Motor neuron (in vitro differentiated cells): ENCODE measurements around the gene C4A. TPM values are rescaled to one million over a fixed set of nuclear protein-coding genes. Genes with fewer than 3 reads are reported as not detected.
"Not testable (repeated sequence)": the region's sequence is repeated elsewhere in the genome, so short reads cannot be mapped to it uniquely, and the experiment has no call there.

ENCODE experiments used
- ATAC-seq, 8 experiments: fragments of 200-7000 bp; cut with Tn5 transposase; replicated peaks in 6 of 8; 2 replicates each; pipeline ENCODE4 v1.8.0; 2021; ENCODE audit warnings: mild to moderate bottlenecking in 8 of 8, moderate library complexity in 8 of 8
- H3K27ac ChIP-seq, 2 donors: fragments of 250-450 bp; sonication (Bioruptor Pico); 2 replicates each; pipeline ENCODE4 v1.9.0; 2021; ENCODE audit warnings: antibody characterized with exemption in 2 of 2, mild to moderate bottlenecking in 2 of 2, moderate library complexity in 1 of 2
- H3K4me1 ChIP-seq, 2 donors: fragments of 250-450 bp; sonication (Bioruptor Pico); replicated peaks in 1 of 2; 2 replicates each; pipeline ENCODE4 v1.6.1; 2021; ENCODE audit warnings: antibody characterized with exemption in 2 of 2, mild to moderate bottlenecking in 2 of 2, moderate library complexity in 1 of 2
- H3K4me3 ChIP-seq, 5 donors: fragments of 250-450 bp; sonication (Bioruptor Pico); 2 replicates each; pipeline ENCODE4 v1.9.0; 2021; ENCODE audit warnings: antibody characterized with exemption in 5 of 5, mild to moderate bottlenecking in 5 of 5, moderate library complexity in 4 of 5
- WGBS, 10 experiments: fragments of 450-650 bp; shearing (Covaris generic); methylation state at CpG; one replicate each; pipeline ENCODE4 v1.0.0; 2022; 5-methylcytosine and 5-hydroxymethylcytosine counted together
- in situ Hi-C, 9 experiments: fragments of 400-800 bp; cut with MboI; loops; one replicate each; pipeline ENCODE4 v1.15.0; 2021; ENCODE audit warnings: low sequenced_read_pairs in 9 of 9, low pct_unique_long_range_greater_than_20kb in 2 of 9; ENCODE audit not compliant: unreplicated experiment in 9 of 9
- total RNA-seq, 8 experiments: library from RNA; unstranded; fragments of 300-600 nt; gene quantifications; 2 replicates each; pipeline versions ENCODE4 v1.2.3 to v1.2.4, GENCODE V29; 2022

Gene C4A
- total RNA-seq, 8 experiments from 2014 or later, result 3.1 to 631 (median 17.1) TPM

DNA sequence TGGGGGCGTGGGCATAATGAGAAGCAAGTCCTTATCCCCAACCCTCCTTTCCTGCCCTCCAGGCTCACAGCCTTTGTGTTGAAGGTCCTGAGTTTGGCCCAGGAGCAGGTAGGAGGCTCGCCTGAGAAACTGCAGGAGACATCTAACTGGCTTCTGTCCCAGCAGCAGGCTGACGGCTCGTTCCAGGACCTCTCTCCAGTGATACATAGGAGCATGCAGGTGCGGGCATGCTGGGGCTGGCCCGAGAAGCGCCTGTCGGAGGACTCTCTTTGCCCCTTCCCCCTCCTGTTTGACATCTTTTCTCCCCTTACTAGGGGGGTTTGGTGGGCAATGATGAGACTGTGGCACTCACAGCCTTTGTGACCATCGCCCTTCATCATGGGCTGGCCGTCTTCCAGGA lies 46.8 kb downstream of the C4A start:
- H3K27ac ChIP-seq, H3K4me1 ChIP-seq, H3K4me3 ChIP-seq, in situ Hi-C loops, ATAC-seq: not testable (repeated sequence)
- WGBS, 10 experiments, result no CpG with 5 or more reads among the region's 10 CpGs

DNA sequence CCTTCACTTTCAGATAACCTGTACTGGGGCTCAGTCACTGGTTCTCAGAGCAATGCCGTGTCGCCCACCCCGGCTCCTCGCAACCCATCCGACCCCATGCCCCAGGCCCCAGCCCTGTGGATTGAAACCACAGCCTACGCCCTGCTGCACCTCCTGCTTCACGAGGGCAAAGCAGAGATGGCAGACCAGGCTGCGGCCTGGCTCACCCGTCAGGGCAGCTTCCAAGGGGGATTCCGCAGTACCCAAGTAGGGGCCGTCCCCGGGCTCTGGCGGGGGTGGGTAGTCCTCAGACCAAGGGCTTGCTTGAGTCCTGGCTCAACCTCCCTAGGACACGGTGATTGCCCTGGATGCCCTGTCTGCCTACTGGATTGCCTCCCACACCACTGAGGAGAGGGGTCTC lies 47.7 kb downstream of the C4A start:
- H3K4me1 ChIP-seq, in situ Hi-C loops: not testable (repeated sequence)
- peak in 1 of 8 experiments; percentile 4 for ATAC-seq

DNA sequence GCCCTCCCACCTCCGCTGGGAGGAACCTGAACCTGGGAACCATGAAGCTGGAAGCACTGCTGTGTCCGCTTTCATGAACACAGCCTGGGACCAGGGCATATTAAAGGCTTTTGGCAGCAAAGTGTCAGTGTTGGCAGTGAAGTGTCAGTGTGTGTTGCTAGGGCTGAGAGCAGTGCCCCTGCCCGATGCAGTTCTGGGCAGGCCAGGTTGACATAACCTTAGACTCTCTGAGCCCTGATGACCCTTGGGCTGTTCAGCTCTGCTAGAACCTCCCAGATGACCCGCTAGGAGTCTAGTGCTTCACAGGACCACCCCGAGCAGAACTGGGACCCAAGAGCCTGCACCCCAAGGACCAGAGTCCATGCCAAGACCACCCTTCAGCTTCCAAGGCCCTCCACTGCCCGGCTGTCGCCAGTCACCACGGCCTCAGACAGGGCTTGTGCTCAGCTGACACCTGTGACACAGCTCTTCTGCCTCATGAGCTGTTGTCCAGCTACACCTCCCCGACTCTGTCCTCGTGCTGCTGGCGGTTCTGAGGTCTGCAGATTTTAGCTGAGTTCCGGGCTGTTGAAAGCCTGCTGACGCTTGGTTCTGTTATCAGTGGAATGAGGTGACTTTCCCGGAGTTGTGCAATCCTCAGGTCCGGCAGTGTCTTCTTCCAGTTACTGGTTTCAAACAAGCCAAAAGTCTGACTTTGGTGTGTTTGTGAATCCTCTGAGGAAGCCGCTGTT lies 53.6 kb downstream of the C4A start:
- H3K4me1 ChIP-seq, in situ Hi-C loops, H3K4me3 ChIP-seq, H3K27ac ChIP-seq, ATAC-seq: not testable (repeated sequence)
- WGBS, 10 experiments, result no CpG with 5 or more reads among the region's 16 CpGs

More for the DNA sequence above, 47.7 kb downstream of the C4A start:
- no CpG with 5 or more reads among the region's 14 CpGs for WGBS, 10 experiments
- H3K4me3 ChIP-seq, H3K27ac ChIP-seq: not testable (repeated sequence)

DNA sequence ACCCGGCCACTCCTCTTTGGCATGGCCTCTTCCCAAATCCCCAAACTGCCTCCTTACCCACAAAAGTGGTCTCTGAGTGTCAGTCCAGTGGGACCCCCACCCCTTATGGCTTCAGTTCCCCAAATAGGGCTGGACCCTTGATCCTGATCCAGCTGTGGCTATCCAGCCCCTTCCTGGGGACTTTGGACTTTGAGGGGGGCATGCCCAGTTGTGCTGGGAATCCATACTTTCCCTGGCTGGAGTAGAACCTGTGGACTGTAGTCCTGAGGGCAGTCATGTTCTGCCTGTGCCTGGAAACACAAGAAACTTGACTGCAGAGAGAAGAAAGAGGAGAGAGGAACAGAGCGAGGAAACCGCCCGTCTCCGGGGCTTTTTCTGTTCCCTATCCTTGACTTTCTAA lies 55.3 kb downstream of the C4A start:
- H3K27ac ChIP-seq, in situ Hi-C loops, H3K4me3 ChIP-seq, H3K4me1 ChIP-seq, ATAC-seq: not testable (repeated sequence)
- 100% methylated on average over 1 of the region's 5 CpGs; no CpG with 5 or more reads in 9 of the 10 experiments for whole genome bisulfite sequencing, 10 experiments

DNA sequence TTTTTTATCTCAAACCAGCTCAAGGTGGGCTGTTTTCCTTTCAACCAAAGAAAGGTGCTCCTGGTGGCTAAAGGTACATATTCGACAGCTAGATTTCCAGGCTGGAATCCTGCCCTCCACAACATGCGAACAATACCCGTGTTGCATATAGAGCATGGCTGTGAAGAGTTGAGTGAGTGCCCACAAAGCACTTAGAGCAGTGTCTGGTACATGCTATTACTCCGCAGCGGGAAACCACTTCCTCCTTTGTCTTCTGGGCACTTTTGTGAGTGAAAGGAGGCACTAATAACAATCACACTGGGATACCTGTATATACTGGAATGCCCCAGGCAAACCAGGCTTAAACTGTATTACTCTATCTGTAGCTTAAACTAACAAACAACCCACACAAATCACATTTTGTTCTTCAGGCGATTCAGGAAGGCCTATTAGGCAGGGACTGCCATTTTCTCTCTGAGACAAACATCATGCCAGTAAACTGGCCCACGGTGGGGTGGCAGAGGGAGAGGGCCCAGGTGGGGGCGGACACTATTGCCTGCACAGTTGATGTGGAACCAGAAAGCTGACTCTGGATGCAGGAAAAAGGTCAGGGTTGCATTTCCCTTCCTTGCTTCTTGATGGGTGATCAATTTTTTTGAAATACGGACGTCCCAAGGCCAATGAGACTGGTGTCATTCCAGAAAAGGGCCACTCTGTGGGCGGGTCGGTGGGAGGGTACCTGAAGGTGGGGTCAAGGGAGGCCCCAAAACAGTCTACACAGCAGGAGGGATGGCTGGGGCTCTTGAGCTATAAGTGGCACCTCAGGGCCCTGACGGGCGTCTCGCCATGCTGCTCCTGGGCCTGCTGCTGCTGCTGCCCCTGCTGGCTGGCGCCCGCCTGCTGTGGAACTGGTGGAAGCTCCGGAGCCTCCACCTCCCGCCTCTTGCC lies 56.0 kb downstream of the C4A start, which contains the start of gene CYP21A2:
Gene CYP21A2, plus strand, starts transcription at position 818 of the 927 bp plus-strand sequence. Its CDS starts 8 bp downstream, at position 826.
- H3K4me1 ChIP-seq, H3K4me3 ChIP-seq, ATAC-seq, H3K27ac ChIP-seq, in situ Hi-C loops: not testable (repeated sequence)
- no CpG with 5 or more reads among the region's 19 CpGs for WGBS, 10 experiments

DNA sequence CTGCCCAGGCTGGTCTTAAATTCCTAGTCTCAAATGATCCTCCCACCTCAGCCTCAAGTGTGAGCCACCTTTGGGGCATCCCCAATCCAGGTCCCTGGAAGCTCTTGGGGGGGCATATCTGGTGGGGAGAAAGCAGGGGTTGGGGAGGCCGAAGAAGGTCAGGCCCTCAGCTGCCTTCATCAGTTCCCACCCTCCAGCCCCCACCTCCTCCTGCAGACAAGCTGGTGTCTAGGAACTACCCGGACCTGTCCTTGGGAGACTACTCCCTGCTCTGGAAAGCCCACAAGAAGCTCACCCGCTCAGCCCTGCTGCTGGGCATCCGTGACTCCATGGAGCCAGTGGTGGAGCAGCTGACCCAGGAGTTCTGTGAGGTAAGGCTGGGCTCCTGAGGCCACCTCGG lies 57.0 kb downstream of the C4A start:
- ATAC-seq, result not testable (repeated sequence)

DNA sequence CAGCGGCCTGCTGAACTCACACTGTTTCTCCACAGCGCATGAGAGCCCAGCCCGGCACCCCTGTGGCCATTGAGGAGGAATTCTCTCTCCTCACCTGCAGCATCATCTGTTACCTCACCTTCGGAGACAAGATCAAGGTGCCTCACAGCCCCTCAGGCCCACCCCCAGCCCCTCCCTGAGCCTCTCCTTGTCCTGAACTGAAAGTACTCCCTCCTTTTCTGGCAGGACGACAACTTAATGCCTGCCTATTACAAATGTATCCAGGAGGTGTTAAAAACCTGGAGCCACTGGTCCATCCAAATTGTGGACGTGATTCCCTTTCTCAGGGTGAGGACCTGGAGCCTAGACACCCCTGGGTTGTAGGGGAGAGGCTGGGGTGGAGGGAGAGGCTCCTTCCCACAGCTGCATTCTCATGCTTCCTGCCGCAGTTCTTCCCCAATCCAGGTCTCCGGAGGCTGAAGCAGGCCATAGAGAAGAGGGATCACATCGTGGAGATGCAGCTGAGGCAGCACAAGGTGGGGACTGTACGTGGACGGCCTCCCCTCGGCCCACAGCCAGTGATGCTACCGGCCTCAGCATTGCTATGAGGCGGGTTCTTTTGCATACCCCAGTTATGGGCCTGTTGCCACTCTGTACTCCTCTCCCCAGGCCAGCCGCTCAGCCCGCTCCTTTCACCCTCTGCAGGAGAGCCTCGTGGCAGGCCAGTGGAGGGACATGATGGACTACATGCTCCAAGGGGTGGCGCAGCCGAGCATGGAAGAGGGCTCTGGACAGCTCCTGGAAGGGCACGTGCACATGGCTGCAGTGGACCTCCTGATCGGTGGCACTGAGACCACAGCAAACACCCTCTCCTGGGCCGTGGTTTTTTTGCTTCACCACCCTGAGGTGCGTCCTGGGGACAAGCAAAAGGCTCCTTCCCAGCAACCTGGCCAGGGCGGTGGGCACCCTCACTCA lies 57.7 kb downstream of the C4A start:
- in situ Hi-C loops, H3K4me3 ChIP-seq, H3K27ac ChIP-seq, H3K4me1 ChIP-seq: not testable (repeated sequence)
- peak in 7 of 8 experiments; percentile 2 to 37 (median 7) for ATAC-seq
- 20 to 60% methylated on average over 1 to 2 of the region's 24 CpGs; no CpG with 5 or more reads in 8 of the 10 experiments for WGBS, 10 experiments

More for the DNA sequence above, 57.0 kb downstream of the C4A start:
- H3K27ac ChIP-seq, H3K4me3 ChIP-seq, in situ Hi-C loops, H3K4me1 ChIP-seq: not testable (repeated sequence)
- no CpG with 5 or more reads among the region's 5 CpGs for WGBS, 10 experiments

DNA sequence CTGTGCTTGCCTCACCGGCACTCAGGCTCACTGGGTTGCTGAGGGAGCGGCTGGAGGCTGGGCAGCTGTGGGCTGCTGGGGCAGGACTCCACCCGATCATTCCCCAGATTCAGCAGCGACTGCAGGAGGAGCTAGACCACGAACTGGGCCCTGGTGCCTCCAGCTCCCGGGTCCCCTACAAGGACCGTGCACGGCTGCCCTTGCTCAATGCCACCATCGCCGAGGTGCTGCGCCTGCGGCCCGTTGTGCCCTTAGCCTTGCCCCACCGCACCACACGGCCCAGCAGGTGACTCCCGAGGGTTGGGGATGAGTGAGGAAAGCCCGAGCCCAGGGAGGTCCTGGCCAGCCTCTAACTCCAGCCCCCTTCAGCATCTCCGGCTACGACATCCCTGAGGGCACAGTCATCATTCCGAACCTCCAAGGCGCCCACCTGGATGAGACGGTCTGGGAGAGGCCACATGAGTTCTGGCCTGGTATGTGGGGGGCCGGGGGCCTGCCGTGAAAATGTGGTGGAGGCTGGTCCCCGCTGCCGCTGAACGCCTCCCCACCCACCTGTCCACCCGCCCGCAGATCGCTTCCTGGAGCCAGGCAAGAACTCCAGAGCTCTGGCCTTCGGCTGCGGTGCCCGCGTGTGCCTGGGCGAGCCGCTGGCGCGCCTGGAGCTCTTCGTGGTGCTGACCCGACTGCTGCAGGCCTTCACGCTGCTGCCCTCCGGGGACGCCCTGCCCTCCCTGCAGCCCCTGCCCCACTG lies 58.6 kb downstream of the C4A start:
- H3K4me3 ChIP-seq, H3K4me1 ChIP-seq, H3K27ac ChIP-seq, in situ Hi-C loops: not testable (repeated sequence)
- WGBS, 10 experiments, result no CpG with 5 or more reads among the region's 43 CpGs
- ATAC-seq, result peak in 7 of 8 experiments; percentile 3 to 42 (median 13)

DNA sequence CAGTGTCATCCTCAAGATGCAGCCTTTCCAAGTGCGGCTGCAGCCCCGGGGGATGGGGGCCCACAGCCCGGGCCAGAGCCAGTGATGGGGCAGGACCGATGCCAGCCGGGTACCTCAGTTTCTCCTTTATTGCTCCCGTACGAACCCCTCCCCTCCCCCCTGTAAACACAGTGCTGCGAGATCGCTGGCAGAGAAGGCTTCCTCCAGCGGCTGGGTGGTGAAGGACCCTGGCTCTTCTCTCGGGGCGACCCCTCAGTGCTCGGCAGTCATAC lies 59.1 kb downstream of the C4A start:
- H3K27ac ChIP-seq, H3K4me1 ChIP-seq, in situ Hi-C loops, H3K4me3 ChIP-seq, ATAC-seq: not testable (repeated sequence)
- WGBS, 10 experiments, result no CpG with 5 or more reads among the region's 13 CpGs

DNA sequence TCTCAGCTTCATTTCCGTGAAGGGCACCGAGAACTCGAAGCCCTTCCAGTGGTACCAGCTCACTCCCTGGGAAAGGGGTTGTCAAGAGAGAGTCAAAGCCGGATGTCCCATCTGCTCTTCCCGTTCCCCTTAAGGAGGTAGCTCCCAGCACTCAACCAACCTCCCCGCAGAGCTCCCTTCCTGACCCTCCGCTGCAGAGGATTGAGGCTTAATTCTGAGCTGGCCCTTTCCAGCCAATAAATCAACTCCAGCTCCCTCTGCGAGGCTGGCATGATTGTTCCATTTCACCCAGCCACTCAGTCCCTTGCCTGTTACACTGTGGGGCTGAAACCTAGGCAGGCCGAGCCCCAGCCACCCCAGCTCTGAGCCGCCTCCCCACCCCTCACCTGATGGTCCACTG lies 59.5 kb downstream of the C4A start:
- ATAC-seq, H3K4me1 ChIP-seq, H3K4me3 ChIP-seq, in situ Hi-C loops, H3K27ac ChIP-seq: not testable (repeated sequence)
- no CpG with 5 or more reads among the region's 10 CpGs for WGBS, 10 experiments

DNA sequence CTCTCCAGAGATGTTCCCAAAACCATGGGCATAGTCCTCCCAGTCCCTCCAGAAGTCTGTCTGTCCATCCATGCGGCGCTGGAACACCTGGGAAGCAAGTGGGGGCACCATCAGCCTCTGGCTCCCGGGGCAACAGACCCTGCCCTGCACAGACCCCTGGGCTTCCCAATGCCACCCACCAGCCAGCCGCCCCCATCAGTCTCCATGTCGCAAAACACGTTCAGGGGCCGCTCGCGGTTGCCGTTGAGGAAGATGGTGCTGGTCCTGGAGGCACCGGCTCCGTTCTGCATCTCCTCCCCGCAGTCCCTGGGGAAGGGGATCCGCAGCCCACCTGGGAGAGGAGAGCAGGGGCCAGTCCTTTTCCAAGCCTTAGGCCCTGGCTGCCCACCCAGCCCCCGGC lies 60.4 kb downstream of the C4A start:
- WGBS, 10 experiments, result no CpG with 5 or more reads among the region's 15 CpGs
- peaks cover 11 to 15% of the 10 kb centered on the region in 2 donors for H3K4me1 ChIP-seq
- ATAC-seq, H3K4me3 ChIP-seq, H3K27ac ChIP-seq, in situ Hi-C loops: not testable (repeated sequence)

DNA sequence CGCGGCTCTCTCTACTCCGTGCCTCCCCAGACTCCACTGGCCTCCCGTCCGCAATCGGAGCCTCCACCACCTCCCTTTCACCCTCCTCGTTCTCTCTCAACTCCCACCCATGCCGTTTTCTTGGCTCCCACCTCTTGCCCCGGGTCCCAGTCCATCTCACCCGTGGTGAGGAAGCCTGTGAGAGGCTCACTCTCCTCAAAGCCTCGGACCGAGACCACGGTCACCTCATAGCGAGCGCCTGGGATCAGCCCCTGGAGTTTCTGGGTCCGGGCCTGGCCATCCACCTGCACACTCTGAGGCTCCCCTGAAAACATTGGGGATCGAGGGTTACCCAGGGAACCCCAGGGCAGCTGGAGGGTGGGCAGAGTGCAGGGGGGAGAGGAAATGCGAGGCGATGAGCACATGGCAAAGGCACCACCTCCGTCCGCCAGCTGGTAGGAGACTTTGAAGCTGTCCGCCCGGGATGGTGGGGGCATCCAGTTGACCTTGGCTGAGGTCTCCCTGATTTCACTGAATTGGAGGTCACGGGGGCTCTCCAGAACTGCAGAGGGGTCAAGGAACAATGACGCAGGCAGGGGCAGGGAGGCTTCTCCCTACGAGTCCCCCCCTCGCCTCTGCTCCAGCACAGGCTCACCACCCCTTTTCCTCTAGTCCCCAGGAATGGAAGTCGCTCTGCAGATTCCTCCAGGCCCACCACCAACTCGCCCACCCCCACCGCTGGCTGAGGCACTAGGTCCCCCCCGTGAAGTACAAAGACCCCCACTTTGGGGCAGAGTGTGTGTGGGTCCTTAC lies 61.9 kb downstream of the C4A start:
- no CpG with 5 or more reads among the region's 31 CpGs for WGBS, 10 experiments
- in situ Hi-C loops, H3K27ac ChIP-seq, ATAC-seq, H3K4me3 ChIP-seq: not testable (repeated sequence)
- H3K4me1 ChIP-seq, result peaks cover 11 to 27% of the 10 kb centered on the region in 2 donors
